AG04450 (cell line): ENCODE data around the gene CYS1. TPM values are rescaled to one million over a fixed set of nuclear protein-coding genes. Genes with fewer than 3 reads are reported as not detected.

Source experiments
- CTCF ChIA-PET: fragments of 300-600, 350-600 bp; formaldehyde crosslinking; extraction: SDS; loops from one replicate; lab custom pipeline; 2022; ENCODE audit warnings: antibody characterized with exemption, inconsistent platforms; lab: Charles Lee
- POLR2A ChIA-PET: fragments of 350-600 bp; formaldehyde crosslinking; extraction: SDS; loops from one replicate; lab custom pipeline; 2021; ENCODE audit warnings: antibody characterized with exemption, inconsistent platforms; lab: Yijun Ruan, JAX
- DNase-seq: peaks from one replicate; pipeline ENCODE4 v3.0.0-alpha.2; 2011; ENCODE audit warnings: low read depth, low spot score
- H3K27ac ChIP-seq: one replicate; pipeline ENCODE4 v1.5.1; 2012; ENCODE audit warnings: low read depth, low read length, control low read depth
- H3K27me3 ChIP-seq: one replicate; pipeline ENCODE4 v1.6.0; 2012; ENCODE audit warnings: low read length; ENCODE audit not compliant: control insufficient read depth, insufficient read depth
- H3K4me3 ChIP-seq: 2 replicates; pipeline ENCODE4 v1.5.1; 2011; ENCODE audit warnings: mild to moderate bottlenecking, low read depth, low read length, control low read depth
- H3K9me3 ChIP-seq: 2 replicates; pipeline ENCODE4 v1.5.1; 2012; ENCODE audit warnings: low read length; ENCODE audit not compliant: control insufficient read depth, insufficient read depth
- polyA plus RNA-seq: library from polyadenylated mRNA; depleted of rRNA; stranded (reverse); fragments of >200 nt; gene quantifications from 2 replicates; pipeline ENCODE4 v1.2.3, GENCODE V29; 2011
- TF ChIP-seq, protein P1 (sequence below): IDR thresholded peaks from 2 replicates; pipeline ENCODE4 v1.5.1; 2011; ENCODE audit warnings: low read depth, low read length, control low read depth, inconsistent platforms

Gene CYS1
- polyA plus RNA-seq, 1 experiment: 0.12 TPM

DNA sequence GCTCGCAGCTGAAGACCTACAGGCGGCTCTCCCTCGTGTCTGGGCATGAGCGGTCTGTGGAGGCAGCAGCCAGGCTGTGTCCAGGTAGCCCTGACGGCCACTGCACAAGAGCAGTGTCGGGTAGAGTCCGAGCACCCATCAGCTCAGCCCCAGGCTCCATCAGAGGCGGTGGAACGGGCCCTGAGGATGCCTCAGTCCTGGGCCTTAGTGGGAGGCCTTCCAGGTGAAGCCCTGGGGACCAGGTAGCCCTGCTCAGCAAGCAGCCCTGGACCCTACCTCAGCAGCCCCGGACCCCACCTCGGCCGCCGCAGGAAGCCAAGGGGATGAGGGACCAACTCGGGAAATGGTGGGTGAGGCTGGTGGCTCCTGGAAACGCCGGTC lies 58.2 kb downstream of the CYS1 start:
- TF ChIP-seq, protein P1, sequence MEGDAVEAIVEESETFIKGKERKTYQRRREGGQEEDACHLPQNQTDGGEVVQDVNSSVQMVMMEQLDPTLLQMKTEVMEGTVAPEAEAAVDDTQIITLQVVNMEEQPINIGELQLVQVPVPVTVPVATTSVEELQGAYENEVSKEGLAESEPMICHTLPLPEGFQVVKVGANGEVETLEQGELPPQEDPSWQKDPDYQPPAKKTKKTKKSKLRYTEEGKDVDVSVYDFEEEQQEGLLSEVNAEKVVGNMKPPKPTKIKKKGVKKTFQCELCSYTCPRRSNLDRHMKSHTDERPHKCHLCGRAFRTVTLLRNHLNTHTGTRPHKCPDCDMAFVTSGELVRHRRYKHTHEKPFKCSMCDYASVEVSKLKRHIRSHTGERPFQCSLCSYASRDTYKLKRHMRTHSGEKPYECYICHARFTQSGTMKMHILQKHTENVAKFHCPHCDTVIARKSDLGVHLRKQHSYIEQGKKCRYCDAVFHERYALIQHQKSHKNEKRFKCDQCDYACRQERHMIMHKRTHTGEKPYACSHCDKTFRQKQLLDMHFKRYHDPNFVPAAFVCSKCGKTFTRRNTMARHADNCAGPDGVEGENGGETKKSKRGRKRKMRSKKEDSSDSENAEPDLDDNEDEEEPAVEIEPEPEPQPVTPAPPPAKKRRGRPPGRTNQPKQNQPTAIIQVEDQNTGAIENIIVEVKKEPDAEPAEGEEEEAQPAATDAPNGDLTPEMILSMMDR: no peak
- Histone ChIP-seq H3K9me3 (peaks cover 12% of the 10 kb centered on the region), H3K27me3 (peaks cover 9% of the 10 kb centered on the region), H3K27ac (no peak overlapping the region), H3K4me3 (no peak overlapping the region)
- POLR2A ChIA-PET: no interaction called here
- CTCF ChIA-PET: interaction anchor here (0.7 to 1.2 kb wide), 2 partner anchors 37 to 208 kb away, joined by 3 to 6 read pairs; no protein-coding TSS in a partner anchor
- no peak for DNase-seq

- no peak overlapping the region for H3K4me3 ChIP-seq
- peaks cover 26% of the 10 kb centered on the region for H3K9me3 ChIP-seq
- CTCF ChIA-PET: interaction anchor here (1.0 kb wide), 1 partner anchor 35 kb away, joined by 5 read pairs; no protein-coding TSS in a partner anchor
- POLR2A ChIA-PET: no interaction called here
- no peak overlapping the region for H3K27ac ChIP-seq
- H3K27me3 ChIP-seq: peaks cover 9% of the 10 kb centered on the region
- TF ChIP-seq, protein P1: no peak
- no peak for DNase-seq
Observed at GRCh38 chr2:10019602-10020400, 60.4 kb downstream of the CYS1 start.

- Histone ChIP-seq H3K27ac (no peak overlapping the region), H3K9me3 (peaks cover 33% of the 10 kb centered on the region), H3K4me3 (no peak overlapping the region), H3K27me3 (peaks cover 9% of the 10 kb centered on the region)
- no peak for DNase-seq
- ChIA-PET CTCF (interaction anchor here (1.7 kb wide), 1 partner anchor 35 kb away, joined by 7 read pairs; no protein-coding TSS in a partner anchor), POLR2A (no interaction called here)
- TF ChIP-seq, protein P1: no peak
Observed at GRCh38 chr2:10019174-10019573, 61.0 kb downstream of the CYS1 start.

- Histone ChIP-seq H3K9me3 (peaks cover 50% of the 10 kb centered on the region), H3K27ac (no peak overlapping the region), H3K27me3 (peaks cover 9% of the 10 kb centered on the region), H3K4me3 (no peak overlapping the region)
- CTCF ChIA-PET: interaction anchor here (1.4 to 1.7 kb wide), 2 partner anchors 33 kb away, joined by 7 to 8 read pairs; no protein-coding TSS in a partner anchor
- POLR2A ChIA-PET: no interaction called here
- TF ChIP-seq, protein P1: no peak
- no peak for DNase-seq
Observed at GRCh38 chr2:10017313-10017941, 62.8 kb downstream of the CYS1 start.
